H9 (cell line): ENCODE measurements around the gene TLK1. TPM values are rescaled to one million over a fixed set of nuclear protein-coding genes. Genes with fewer than 3 reads are reported as not detected.

Experiments
- DNase-seq: peaks from one replicate; pipeline ENCODE4 v3.0.0-alpha.2; 2017
- H2AFZ ChIP-seq: one replicate; pipeline ENCODE4 v1.6.1; 2013; ENCODE audit warnings: mild to moderate bottlenecking, low read length, control low read depth, moderate library complexity
- H2AK5ac ChIP-seq: 2 replicates; pipeline ENCODE4 v1.6.1; 2013; ENCODE audit warnings: low read length, control low read depth, mixed read lengths; ENCODE audit not compliant: insufficient read length
- H2BK120ac ChIP-seq: one replicate; pipeline ENCODE4 v1.6.1; 2013; ENCODE audit warnings: low read depth, mild to moderate bottlenecking, low read length, control low read depth, inconsistent platforms; ENCODE audit not compliant: poor library complexity, severe bottlenecking
- H2BK12ac ChIP-seq: 2 replicates; pipeline ENCODE4 v1.6.1; 2013; ENCODE audit warnings: low read length, control low read depth, mixed read lengths, low read depth; ENCODE audit not compliant: insufficient read length
- H2BK15ac ChIP-seq: 2 replicates; pipeline ENCODE4 v1.6.1; 2013; ENCODE audit warnings: low read depth, low read length, control low read depth
- H2BK20ac ChIP-seq: one replicate; pipeline ENCODE4 v1.6.1; 2013; ENCODE audit warnings: low read depth, mild to moderate bottlenecking, low read length, control low read depth, inconsistent platforms; ENCODE audit not compliant: poor library complexity, severe bottlenecking
- H2BK5ac ChIP-seq: 2 replicates; pipeline ENCODE4 v1.6.1; 2013; ENCODE audit warnings: low read length, control low read depth, mixed read lengths; ENCODE audit not compliant: insufficient read length
- H3K14ac ChIP-seq: 2 replicates; pipeline ENCODE4 v1.6.1; 2013; ENCODE audit warnings: low read length, control low read depth; ENCODE audit not compliant: insufficient read depth
- H3K18ac ChIP-seq: 2 replicates; pipeline ENCODE4 v1.6.1; 2013; ENCODE audit warnings: low read depth, mild to moderate bottlenecking, mixed read lengths, low read length, control low read depth; ENCODE audit not compliant: insufficient read length
- H3K23ac ChIP-seq: 2 replicates; pipeline ENCODE4 v1.6.1; 2013; ENCODE audit warnings: low read length, control low read depth, mixed read lengths, low read depth; ENCODE audit not compliant: insufficient read length
- H3K23me2 ChIP-seq: 2 replicates; pipeline ENCODE4 v1.6.1; 2013; ENCODE audit warnings: low read depth, mild to moderate bottlenecking, mixed read lengths, low read length, control low read depth; ENCODE audit not compliant: insufficient read length, poor library complexity, severe bottlenecking
- H3K27ac ChIP-seq: 2 replicates; pipeline ENCODE4 v1.5.1; 2013; ENCODE audit warnings: low read length, control low read depth, mixed read lengths, low read depth; ENCODE audit not compliant: insufficient read length
- H3K27me3 ChIP-seq: 2 replicates; pipeline ENCODE4 v1.6.1; 2013; ENCODE audit warnings: low read length, control low read depth, inconsistent platforms; ENCODE audit not compliant: insufficient read depth
- H3K4ac ChIP-seq: 2 replicates; pipeline ENCODE4 v1.6.1; 2013; ENCODE audit warnings: low read depth, mild to moderate bottlenecking, control low read depth, inconsistent platforms, low read length, moderate library complexity
- H3K4me1 ChIP-seq: 2 replicates; pipeline ENCODE4 v1.6.1; 2013; ENCODE audit warnings: low read length, control low read depth, inconsistent platforms; ENCODE audit not compliant: insufficient read depth
- H3K4me2 ChIP-seq: 2 replicates; pipeline ENCODE4 v1.6.1; 2013; ENCODE audit warnings: low read length, control low read depth, mixed read lengths; ENCODE audit not compliant: insufficient read length, insufficient read depth
- H3K56ac ChIP-seq: 2 replicates; pipeline ENCODE4 v1.6.1; 2013; ENCODE audit warnings: low read depth, mild to moderate bottlenecking, mixed read lengths, low read length, control low read depth; ENCODE audit not compliant: insufficient read length
- H3K79me1 ChIP-seq: 2 replicates; pipeline ENCODE4 v1.6.1; 2013; ENCODE audit warnings: low read depth, mild to moderate bottlenecking, moderate library complexity, low read length, control low read depth, inconsistent platforms; ENCODE audit not compliant: insufficient read depth, poor library complexity, severe bottlenecking
- H3K79me2 ChIP-seq: 2 replicates; pipeline ENCODE4 v1.6.1; 2013; ENCODE audit warnings: low read length, control low read depth, inconsistent platforms; ENCODE audit not compliant: insufficient read depth
- H3K9ac ChIP-seq: 2 replicates; pipeline ENCODE4 v1.6.1; 2013; ENCODE audit warnings: low read length, control low read depth, mixed read lengths; ENCODE audit not compliant: insufficient read length; ENCODE audit errors: extremely low read depth
- H3K9me3 ChIP-seq: one replicate; pipeline ENCODE4 v1.6.1; 2013; ENCODE audit warnings: low read depth, low read length, inconsistent platforms; ENCODE audit not compliant: control insufficient read depth
- H3T11ph ChIP-seq: one replicate; pipeline ENCODE4 v1.6.1; 2013; ENCODE audit warnings: mild to moderate bottlenecking, low read length, control low read depth, inconsistent platforms
- H4K20me1 ChIP-seq: one replicate; pipeline ENCODE4 v1.6.1; 2013; ENCODE audit not compliant: control insufficient read depth, insufficient read length, insufficient read depth
- H4K5ac ChIP-seq: 2 replicates; pipeline ENCODE4 v1.6.1; 2013; ENCODE audit warnings: low read depth, mild to moderate bottlenecking, mixed read lengths, low read length, control low read depth; ENCODE audit not compliant: insufficient read length
- H4K8ac ChIP-seq: replicated peaks from 2 replicates; pipeline ENCODE4 v1.6.1; 2013; ENCODE audit warnings: low read length, control low read depth, mixed read lengths, low read depth; ENCODE audit not compliant: insufficient read length
- H4K91ac ChIP-seq: 2 replicates; pipeline ENCODE4 v1.6.1; 2013; ENCODE audit warnings: low read depth, mild to moderate bottlenecking, moderate library complexity, mixed read lengths, low read length, control low read depth; ENCODE audit not compliant: insufficient read length
- H3K27ac Mint-ChIP-seq, 3 experiments: 2 replicates in 2 of 3; 3 replicates in 1 of 3; pipeline ENCODE4 v1.8.0; 2020 to 2021; ENCODE audit warnings: mixed read lengths in 3 of 3, mild to moderate bottlenecking in 1 of 3, moderate library complexity in 1 of 3
- H3K27me3 Mint-ChIP-seq: 2 replicates; pipeline ENCODE4 v1.8.0; 2021; ENCODE audit warnings: low read depth, mild to moderate bottlenecking, moderate library complexity, mixed read lengths
- H3K36me3 Mint-ChIP-seq, 3 experiments: 2 replicates in 2 of 3; 3 replicates in 1 of 3; pipeline ENCODE4 v1.8.0; 2020 to 2021; ENCODE audit warnings: low read depth in 3 of 3, mixed read lengths in 3 of 3; ENCODE audit not compliant: insufficient read depth in 1 of 3
- H3K4me1 Mint-ChIP-seq, 2 experiments: 2 replicates each; pipeline ENCODE4 v1.8.0; 2020; ENCODE audit warnings: mixed read lengths in 2 of 2
- H3K4me3 Mint-ChIP-seq, 2 experiments: 2 replicates in 1 of 2; 3 replicates in 1 of 2; pipeline ENCODE4 v1.8.0; 2020 to 2021; ENCODE audit warnings: mild to moderate bottlenecking in 2 of 2, mixed read lengths in 2 of 2, moderate library complexity in 1 of 2
- H3K9me3 Mint-ChIP-seq, 2 experiments: 2 replicates in 1 of 2; 3 replicates in 1 of 2; pipeline ENCODE4 v1.8.0; 2020; ENCODE audit warnings: mild to moderate bottlenecking in 2 of 2, mixed read lengths in 2 of 2, moderate library complexity in 1 of 2
- CTCF ChIP-seq: fragments of 200-600 bp; sonication (generic); conservative IDR thresholded peaks from 3 replicates; pipeline ENCODE4 v1.8.0; 2021; ENCODE audit warnings: antibody characterized with exemption, mild to moderate bottlenecking
- WGBS: extraction: QIAGEN DNeasy Blood & Tissue Kit; methylation state at CpG from one replicate; pipeline ENCODE4 v1.1.7; 2013; ENCODE audit warnings: missing lambda C conversion rate, low lambda C conversion rate, mixed read lengths; ENCODE audit not compliant: insufficient read length; ENCODE audit errors: extremely low coverage; 5-methylcytosine and 5-hydroxymethylcytosine counted together
- total RNA-seq: library from RNA; stranded (reverse); gene quantifications from 2 replicates; pipeline ENCODE4 v1.2.1, GENCODE V29; 2021

Gene TLK1
- total RNA-seq, 1 experiment from 2014 or later, result 112 TPM

- no CpG with 5 or more reads among the region's 1 CpG for WGBS
- H2BK5ac ChIP-seq, result no peak overlapping the region
- H3K9me3 Mint-ChIP-seq, result peaks cover 5 to 11% of the 10 kb centered on the region in 2 experiments; a peak in 4 of 5 replicates
- H2AFZ ChIP-seq, result no peak overlapping the region
- no peaks in the 10 kb centered on the region for H3K27me3 ChIP-seq
- peaks cover 5% of the 10 kb centered on the region for H3K79me1 ChIP-seq
- H3T11ph ChIP-seq, result no peak overlapping the region
- no peak overlapping the region for H2BK120ac ChIP-seq
- H4K8ac ChIP-seq, result no peak overlapping the region
- no peak overlapping the region for H2BK20ac ChIP-seq
- no peak for TF ChIP-seq CTCF
- no peak overlapping the region for H2AK5ac ChIP-seq
- H3K36me3 Mint-ChIP-seq, result peaks cover 23 to 24% (median 24%) of the 10 kb centered on the region in 3 experiments
- H4K5ac ChIP-seq, result no peak overlapping the region
- no peak overlapping the region for H2BK12ac ChIP-seq
- no peak overlapping the region for H3K23ac ChIP-seq
- H3K4me1 ChIP-seq, result no peaks in the 10 kb centered on the region
- H3K18ac ChIP-seq, result no peak overlapping the region
- no peak overlapping the region for H3K4me2 ChIP-seq
- no peak for DNase-seq
- H4K20me1 ChIP-seq, result no peaks in the 10 kb centered on the region
- peak overlapping the region; percentile 6 to 40 (median 31); a peak in 2 of 7 replicates for H3K27ac Mint-ChIP-seq
- no peak overlapping the region for H3K27ac ChIP-seq
- H3K56ac ChIP-seq, result no peak overlapping the region
- H2BK15ac ChIP-seq, result no peak overlapping the region
- no peaks in the 10 kb centered on the region for H3K9me3 ChIP-seq
- H3K4me1 Mint-ChIP-seq, result peaks cover 15 to 18% of the 10 kb centered on the region in 2 experiments
- no peaks in the 10 kb centered on the region for H3K23me2 ChIP-seq
- H3K4me3 Mint-ChIP-seq, result no peak overlapping the region
- no peak overlapping the region for H3K9ac ChIP-seq
- H3K79me2 ChIP-seq, result peaks cover 18% of the 10 kb centered on the region
- H3K27me3 Mint-ChIP-seq, result no peaks in the 10 kb centered on the region
- H3K4ac ChIP-seq, result no peak overlapping the region
- no peak overlapping the region for H3K14ac ChIP-seq
- no peak overlapping the region for H4K91ac ChIP-seq
Measured at GRCh38 chr2:171104379-171104778, 56.3 kb downstream of the TLK1 start.
